ENCODE data around the gene WDR64.

GRCh38 chr1:241810769-241811405 lies 158.8 kb downstream of the WDR64 start:
- TF ChIP-seq CTCF (conservative IDR thresholded peaks at IDR 0.05; ENCODE audit: low read depth, low read length) = no peak
- TF ChIP-seq USF2 (IDR thresholded peaks at IDR 0.05; ENCODE audit: low read depth, low read length) = no peak
- TF ChIP-seq RFX5 (IDR thresholded peaks at IDR 0.05; ENCODE audit: low read depth, low read length) = no peak
- TF ChIP-seq FOS (IDR thresholded peaks at IDR 0.05; ENCODE audit: low read depth, low read length) = no peak
- no peak for TF ChIP-seq MXI1 (IDR thresholded peaks at IDR 0.05; ENCODE audit: borderline replicate concordance, low read depth, low read length)
- TF ChIP-seq RCOR1 (IDR thresholded peaks at IDR 0.05; ENCODE audit: insufficient replicate concordance, low read length) = no peak
- TF ChIP-seq POLR2A (IDR thresholded peaks at IDR 0.05; ENCODE audit: low read depth, low read length) = no peak
- no peak for TF ChIP-seq BHLHE40 (IDR thresholded peaks at IDR 0.05; ENCODE audit: low read depth, low read length)
- TF ChIP-seq RAD21 (IDR thresholded peaks at IDR 0.05; ENCODE audit: low read length) = no peak
